ENCODE data around the gene KRTAP10-7.
"Not testable (repeated sequence)": the region's sequence is repeated elsewhere in the genome, so short reads cannot be mapped to it uniquely, and the experiment has no call there.

The KRTAP10-7 gene

GRCh38 chr21:44581158-44581557 lies 19.2 kb upstream of the KRTAP10-7 start:
- Histone ChIP-seq H3K36me3 (ENCODE audit: control insufficient read depth, insufficient read depth, low read length) (no peaks in the 10 kb centered on the region), H3K4me1 (ENCODE audit: control insufficient read depth, insufficient read depth, low read length, poor library complexity, severe bottlenecking) (no peaks in the 10 kb centered on the region), H3K4me3 (ENCODE audit: extremely low read depth, insufficient read depth, low read length, poor library complexity, severe bottlenecking) (no peak overlapping the region), H3K9me3 (ENCODE audit: control insufficient read depth, low read length) (peaks cover 8% of the 10 kb centered on the region), H3K27ac (ENCODE audit: low read depth, low read length, severe bottlenecking) (no peak overlapping the region)
- WGBS, 2 experiments (ENCODE audit: insufficient coverage in 2 of 2), result no CpG with 5 or more reads among the region's 3 CpGs

- Histone ChIP-seq H3K9me3 (ENCODE audit: control insufficient read depth, low read length) (peaks cover 5% of the 10 kb centered on the region), H3K36me3 (ENCODE audit: control insufficient read depth, insufficient read depth, low read length) (no peaks in the 10 kb centered on the region), H3K4me3 (ENCODE audit: extremely low read depth, insufficient read depth, low read length, poor library complexity, severe bottlenecking) (no peak overlapping the region), H3K27ac (ENCODE audit: low read depth, low read length, severe bottlenecking) (no peak overlapping the region), H3K4me1 (ENCODE audit: control insufficient read depth, insufficient read depth, low read length, poor library complexity, severe bottlenecking) (no peaks in the 10 kb centered on the region)
- WGBS, 2 experiments (ENCODE audit: insufficient coverage in 2 of 2), result 80 to 95% methylated on average over 13 to 14 of the region's 15 CpGs
These were observed 18.3 kb upstream of the KRTAP10-7 start for GRCh38 chr21:44582055-44582454.

GRCh38 chr21:44583089-44583799 lies 17.2 kb upstream of the KRTAP10-7 start:
- no peak overlapping the region for H3K27ac ChIP-seq (ENCODE audit: low read depth, low read length, severe bottlenecking)
- H3K36me3 ChIP-seq (ENCODE audit: control insufficient read depth, insufficient read depth, low read length), result no peaks in the 10 kb centered on the region
- H3K4me3 ChIP-seq (ENCODE audit: extremely low read depth, insufficient read depth, low read length, poor library complexity, severe bottlenecking), result no peak overlapping the region
- no peaks in the 10 kb centered on the region for H3K9me3 ChIP-seq (ENCODE audit: control insufficient read depth, low read length)
- no peaks in the 10 kb centered on the region for H3K4me1 ChIP-seq (ENCODE audit: control insufficient read depth, insufficient read depth, low read length, poor library complexity, severe bottlenecking)
- 64 to 69% methylated on average over 10 to 11 of the region's 11 CpGs for WGBS, 2 experiments (ENCODE audit: insufficient coverage in 2 of 2)

GRCh38 chr21:44583800-44584147 lies 16.6 kb upstream of the KRTAP10-7 start:
- Histone ChIP-seq H3K4me1 (ENCODE audit: control insufficient read depth, insufficient read depth, low read length, poor library complexity, severe bottlenecking) (no peaks in the 10 kb centered on the region), H3K4me3 (ENCODE audit: extremely low read depth, insufficient read depth, low read length, poor library complexity, severe bottlenecking) (no peak overlapping the region), H3K27ac (ENCODE audit: low read depth, low read length, severe bottlenecking) (no peak overlapping the region), H3K9me3 (ENCODE audit: control insufficient read depth, low read length) (no peaks in the 10 kb centered on the region), H3K36me3 (ENCODE audit: control insufficient read depth, insufficient read depth, low read length) (no peaks in the 10 kb centered on the region)
- 80 to 87% methylated on average over 2 to 3 of the region's 6 CpGs for WGBS, 2 experiments (ENCODE audit: insufficient coverage in 2 of 2)

- no peaks in the 10 kb centered on the region for H3K9me3 ChIP-seq (ENCODE audit: control insufficient read depth, low read length)
- H3K4me1 ChIP-seq (ENCODE audit: control insufficient read depth, insufficient read depth, low read length, poor library complexity, severe bottlenecking), result no peaks in the 10 kb centered on the region
- 95 to 96% methylated on average over 3 of the region's 3 CpGs for WGBS, 2 experiments (ENCODE audit: insufficient coverage in 2 of 2)
- H3K4me3 ChIP-seq (ENCODE audit: extremely low read depth, insufficient read depth, low read length, poor library complexity, severe bottlenecking), result no peak overlapping the region
- H3K36me3 ChIP-seq (ENCODE audit: control insufficient read depth, insufficient read depth, low read length), result no peaks in the 10 kb centered on the region
- H3K27ac ChIP-seq (ENCODE audit: low read depth, low read length, severe bottlenecking), result no peak overlapping the region
These were observed 14.5 kb upstream of the KRTAP10-7 start for GRCh38 chr21:44585892-44586291.

- H3K9me3 ChIP-seq (ENCODE audit: control insufficient read depth, low read length), result no peaks in the 10 kb centered on the region
- WGBS, 2 experiments (ENCODE audit: insufficient coverage in 2 of 2), result 100% methylated on average over 2 of the region's 2 CpGs
- H3K4me3 ChIP-seq (ENCODE audit: extremely low read depth, insufficient read depth, low read length, poor library complexity, severe bottlenecking), result no peak overlapping the region
- peaks cover 9% of the 10 kb centered on the region for H3K4me1 ChIP-seq (ENCODE audit: control insufficient read depth, insufficient read depth, low read length, poor library complexity, severe bottlenecking)
- H3K36me3 ChIP-seq (ENCODE audit: control insufficient read depth, insufficient read depth, low read length), result no peaks in the 10 kb centered on the region
- H3K27ac ChIP-seq (ENCODE audit: low read depth, low read length, severe bottlenecking), result no peak overlapping the region
These were observed 11.3 kb upstream of the KRTAP10-7 start for GRCh38 chr21:44589094-44589493.

- H3K27ac ChIP-seq (ENCODE audit: low read depth, low read length, severe bottlenecking), result no peak overlapping the region
- H3K36me3 ChIP-seq (ENCODE audit: control insufficient read depth, insufficient read depth, low read length), result no peaks in the 10 kb centered on the region
- peaks cover 10% of the 10 kb centered on the region for H3K4me1 ChIP-seq (ENCODE audit: control insufficient read depth, insufficient read depth, low read length, poor library complexity, severe bottlenecking)
- H3K4me3 ChIP-seq (ENCODE audit: extremely low read depth, insufficient read depth, low read length, poor library complexity, severe bottlenecking), result no peak overlapping the region
- 93 to 94% methylated on average over 23 to 24 of the region's 24 CpGs for WGBS, 2 experiments (ENCODE audit: insufficient coverage in 2 of 2)
- H3K9me3 ChIP-seq (ENCODE audit: control insufficient read depth, low read length), result no peaks in the 10 kb centered on the region
These were observed 10.7 kb upstream of the KRTAP10-7 start for GRCh38 chr21:44589586-44590305.

GRCh38 chr21:44590311-44590721 lies 10.1 kb upstream of the KRTAP10-7 start:
- WGBS, 2 experiments (ENCODE audit: insufficient coverage in 2 of 2), result 100% methylated on average over 2 of the region's 10 CpGs; no CpG with 5 or more reads in 1 of the 2 experiments
- Histone ChIP-seq H3K27ac (ENCODE audit: low read depth, low read length, severe bottlenecking) (no peak overlapping the region), H3K4me1 (ENCODE audit: control insufficient read depth, insufficient read depth, low read length, poor library complexity, severe bottlenecking) (peaks cover 10% of the 10 kb centered on the region)

GRCh38 chr21:44590897-44591800 lies 9.2 kb upstream of the KRTAP10-7 start:
- not testable (repeated sequence) for H3K36me3 ChIP-seq (ENCODE audit: control insufficient read depth, insufficient read depth, low read length); H3K4me3 ChIP-seq (ENCODE audit: extremely low read depth, insufficient read depth, low read length, poor library complexity, severe bottlenecking); H3K27ac ChIP-seq (ENCODE audit: low read depth, low read length, severe bottlenecking); H3K9me3 ChIP-seq (ENCODE audit: control insufficient read depth, low read length)
- 86 to 88% methylated on average over 9 to 14 of the region's 19 CpGs for WGBS, 2 experiments (ENCODE audit: insufficient coverage in 2 of 2)
- peaks cover 10% of the 10 kb centered on the region for H3K4me1 ChIP-seq (ENCODE audit: control insufficient read depth, insufficient read depth, low read length, poor library complexity, severe bottlenecking)

More at GRCh38 chr21:44590311-44590721, 10.1 kb upstream of the KRTAP10-7 start:
- Histone ChIP-seq H3K36me3 (ENCODE audit: control insufficient read depth, insufficient read depth, low read length) (no peaks in the 10 kb centered on the region), H3K4me3 (ENCODE audit: extremely low read depth, insufficient read depth, low read length, poor library complexity, severe bottlenecking) (no peak overlapping the region), H3K9me3 (ENCODE audit: control insufficient read depth, low read length) (no peaks in the 10 kb centered on the region)

GRCh38 chr21:44591801-44592130 lies 8.6 kb upstream of the KRTAP10-7 start:
- not testable (repeated sequence) for H3K9me3 ChIP-seq (ENCODE audit: control insufficient read depth, low read length); H3K27ac ChIP-seq (ENCODE audit: low read depth, low read length, severe bottlenecking); H3K36me3 ChIP-seq (ENCODE audit: control insufficient read depth, insufficient read depth, low read length); H3K4me3 ChIP-seq (ENCODE audit: extremely low read depth, insufficient read depth, low read length, poor library complexity, severe bottlenecking)
- peaks cover 10% of the 10 kb centered on the region for H3K4me1 ChIP-seq (ENCODE audit: control insufficient read depth, insufficient read depth, low read length, poor library complexity, severe bottlenecking)
- no CpG with 5 or more reads among the region's 4 CpGs for WGBS, 2 experiments (ENCODE audit: insufficient coverage in 2 of 2)

Measured in mesodermal cell (in vitro differentiated cells).